Measurements from ENCODE around the gene CDKAL1.

Gene CDKAL1

GRCh38 chr6:21003780-21004541 lies 469.7 kb downstream of the CDKAL1 start:
- Histone ChIP-seq H3K79me2 (no peaks in the 10 kb centered on the region), H3K9me3 (ENCODE audit: control insufficient read depth, low read length) (no peaks in the 10 kb centered on the region), H3K4me3 (ENCODE audit: low read depth, low read length) (no peak overlapping the region), H3K4me1 (no peaks in the 10 kb centered on the region), H3K36me3 (ENCODE audit: control insufficient read depth, insufficient read depth, low read length) (no peaks in the 10 kb centered on the region), H3K9ac (no peak overlapping the region), H3K4me2 (ENCODE audit: low read length) (no peak overlapping the region), H3K27ac (no peak overlapping the region), H2AFZ (no peak overlapping the region), H3K27me3 (ENCODE audit: control insufficient read depth, insufficient read depth, low read length) (no peaks in the 10 kb centered on the region)
- TF ChIP-seq CTCF (IDR thresholded peaks at IDR 0.05): no peak

DNA sequence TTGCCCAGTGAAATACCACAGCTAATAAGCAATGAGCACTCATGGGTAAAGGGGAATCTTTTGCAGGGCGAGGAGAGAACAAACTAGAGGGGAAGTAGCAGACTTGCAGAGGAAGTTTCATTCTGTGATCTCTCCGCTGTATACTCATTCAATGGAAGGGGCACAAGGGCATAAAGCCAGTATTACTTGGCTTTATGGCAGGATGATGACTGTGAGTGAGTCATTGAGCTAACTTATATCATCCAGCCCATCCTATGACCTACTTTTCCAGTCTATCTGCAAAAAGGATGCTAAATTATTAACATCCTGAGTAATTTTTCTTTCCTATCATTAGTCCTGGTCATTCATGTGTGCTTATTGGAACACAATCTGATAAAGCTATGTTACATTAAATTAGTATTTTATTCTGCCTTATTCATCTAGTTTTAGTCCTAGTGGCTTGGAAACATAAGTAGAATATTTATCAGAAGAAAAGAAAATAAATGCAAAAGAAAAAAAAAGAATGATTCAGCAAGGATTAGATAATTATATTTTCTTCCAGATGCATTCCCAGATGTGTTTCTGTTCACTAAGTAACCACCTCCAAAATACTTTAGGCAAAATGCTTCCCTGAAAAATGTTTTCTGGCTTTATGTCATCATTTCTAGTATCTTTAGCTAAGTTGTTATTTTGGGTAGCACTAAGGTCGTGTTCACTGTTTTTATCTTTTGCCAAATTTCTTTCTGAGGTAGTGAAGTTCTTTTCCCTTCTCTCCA lies 471.7 kb downstream of the CDKAL1 start:
- H3K9me3 ChIP-seq (ENCODE audit: control insufficient read depth, low read length): no peaks in the 10 kb centered on the region
- TF ChIP-seq CTCF (IDR thresholded peaks at IDR 0.05): no peak
- no peak overlapping the region for H3K9ac ChIP-seq
- no peaks in the 10 kb centered on the region for H3K4me1 ChIP-seq
- no peak overlapping the region for H3K4me3 ChIP-seq (ENCODE audit: low read depth, low read length)
- no peak overlapping the region for H2AFZ ChIP-seq
- no peak overlapping the region for H3K27ac ChIP-seq
- H3K27me3 ChIP-seq (ENCODE audit: control insufficient read depth, insufficient read depth, low read length): no peaks in the 10 kb centered on the region
- H3K79me2 ChIP-seq: no peaks in the 10 kb centered on the region
- no peak overlapping the region for H3K4me2 ChIP-seq (ENCODE audit: low read length)
- H3K36me3 ChIP-seq (ENCODE audit: control insufficient read depth, insufficient read depth, low read length): no peaks in the 10 kb centered on the region

DNA sequence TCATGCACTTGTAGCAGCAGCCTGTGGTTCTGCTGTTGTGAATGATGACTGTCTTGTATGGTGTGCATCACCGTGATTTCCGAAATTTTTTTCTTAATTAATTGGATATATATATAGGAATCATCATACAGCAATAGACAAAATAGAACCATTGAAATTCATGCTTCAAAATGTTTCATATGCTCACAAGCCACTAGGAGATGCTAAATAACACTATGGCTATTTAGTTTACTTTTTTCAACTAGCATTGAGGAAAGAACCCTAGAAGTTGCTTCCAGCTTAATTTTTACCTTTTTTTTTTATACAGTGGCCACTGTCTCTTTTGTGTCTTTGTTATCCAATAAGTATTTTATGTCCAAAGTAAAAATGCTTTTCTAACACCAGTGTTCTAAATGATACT lies 485.4 kb downstream of the CDKAL1 start:
- no peaks in the 10 kb centered on the region for H3K9me3 ChIP-seq (ENCODE audit: control insufficient read depth, low read length)
- H3K27ac ChIP-seq: no peak overlapping the region
- no peaks in the 10 kb centered on the region for H3K79me2 ChIP-seq
- H3K27me3 ChIP-seq (ENCODE audit: control insufficient read depth, insufficient read depth, low read length): no peaks in the 10 kb centered on the region
- H3K4me1 ChIP-seq: no peaks in the 10 kb centered on the region
- no peak overlapping the region for H3K4me2 ChIP-seq (ENCODE audit: low read length)
- no peak overlapping the region for H3K9ac ChIP-seq
- H2AFZ ChIP-seq: no peak overlapping the region
- H3K36me3 ChIP-seq (ENCODE audit: control insufficient read depth, insufficient read depth, low read length): no peaks in the 10 kb centered on the region
- TF ChIP-seq CTCF (IDR thresholded peaks at IDR 0.05): no peak
- H3K4me3 ChIP-seq (ENCODE audit: low read depth, low read length): no peak overlapping the region

- no peak overlapping the region for H3K4me3 ChIP-seq (ENCODE audit: low read depth, low read length)
These were observed 488.3 kb downstream of the CDKAL1 start for GRCh38 chr6:21022343-21023107.

More at GRCh38 chr6:21022343-21023107, 488.3 kb downstream of the CDKAL1 start:
- H3K9me3 ChIP-seq (ENCODE audit: control insufficient read depth, low read length): no peaks in the 10 kb centered on the region
- H3K36me3 ChIP-seq (ENCODE audit: control insufficient read depth, insufficient read depth, low read length): no peaks in the 10 kb centered on the region
- no peak overlapping the region for H3K9ac ChIP-seq
- no peaks in the 10 kb centered on the region for H3K27me3 ChIP-seq (ENCODE audit: control insufficient read depth, insufficient read depth, low read length)
- no peaks in the 10 kb centered on the region for H3K4me1 ChIP-seq
- TF ChIP-seq CTCF (IDR thresholded peaks at IDR 0.05): no peak
- H3K79me2 ChIP-seq: no peaks in the 10 kb centered on the region
- no peak overlapping the region for H3K4me2 ChIP-seq (ENCODE audit: low read length)
- H3K27ac ChIP-seq: no peak overlapping the region
- no peak overlapping the region for H2AFZ ChIP-seq

All from parathyroid adenoma (tissue), 2 donors.